Transverse colon (tissue), 3 donors: Measurements from ENCODE around the gene CHST13.

Experiments used
- EP300 ChIP-seq: sonication (generic); formaldehyde crosslinking; IDR thresholded peaks from one replicate; pipeline ENCODE4 v1.6.1; 2017; ENCODE audit warnings: antibody characterized with exemption, low read depth
- POLR2A ChIP-seq: fragments of 450-650 bp; IDR thresholded peaks from one replicate; pipeline ENCODE4 v1.6.1; 2016; ENCODE audit warnings: antibody characterized with exemption, mild to moderate bottlenecking, moderate library complexity
- TF ChIP-seq, protein P1 (sequence below), 5 experiments: fragments of 200-600 bp in 3 of 5; fragments of 450-650 bp in 2 of 5; sonication (generic) in 3 of 5; IDR thresholded peaks; 1 replicate in 2 of 5; 2 replicates in 3 of 5; pipeline ENCODE4 v1.5.1; 2016 to 2017; ENCODE audit warnings: antibody characterized with exemption in 5 of 5, inconsistent platforms in 3 of 5, mild to moderate bottlenecking in 2 of 5, moderate library complexity in 1 of 5

DNA sequence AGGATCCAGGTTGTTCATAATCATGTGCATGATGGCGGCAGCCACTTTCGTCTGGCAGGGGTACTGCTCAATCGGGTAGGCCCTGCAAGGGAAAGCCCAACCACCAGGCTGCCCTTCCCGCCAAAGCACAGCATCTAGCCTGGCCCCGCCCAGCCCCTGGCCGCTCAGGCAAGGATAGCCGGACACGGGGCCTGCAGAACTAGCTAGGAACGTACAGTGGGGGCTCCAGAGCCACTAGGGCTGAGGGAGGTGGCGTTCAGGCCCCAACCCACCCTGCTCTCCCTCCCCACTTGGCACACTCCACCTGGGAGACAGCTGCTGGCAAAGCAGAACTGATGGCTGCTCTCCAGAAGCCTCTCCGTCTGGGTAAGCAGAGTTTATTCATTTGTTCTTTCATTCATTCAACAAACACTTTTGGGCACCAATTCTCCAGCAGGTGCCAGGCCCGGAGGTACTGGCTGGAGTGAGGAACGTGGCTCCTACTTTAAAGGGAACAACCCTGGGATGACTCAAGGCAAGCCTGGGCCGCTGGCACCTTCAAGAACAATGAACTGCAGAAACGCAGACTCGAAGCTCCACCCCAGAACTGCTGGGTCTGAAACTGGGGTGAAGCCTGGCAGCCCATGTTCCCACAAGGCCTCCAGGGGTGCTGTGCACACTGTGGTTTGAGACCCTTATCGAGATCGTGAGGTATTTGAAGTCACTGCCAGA lies 14.2 kb upstream of the CHST13 start:
- TF ChIP-seq, protein P1, sequence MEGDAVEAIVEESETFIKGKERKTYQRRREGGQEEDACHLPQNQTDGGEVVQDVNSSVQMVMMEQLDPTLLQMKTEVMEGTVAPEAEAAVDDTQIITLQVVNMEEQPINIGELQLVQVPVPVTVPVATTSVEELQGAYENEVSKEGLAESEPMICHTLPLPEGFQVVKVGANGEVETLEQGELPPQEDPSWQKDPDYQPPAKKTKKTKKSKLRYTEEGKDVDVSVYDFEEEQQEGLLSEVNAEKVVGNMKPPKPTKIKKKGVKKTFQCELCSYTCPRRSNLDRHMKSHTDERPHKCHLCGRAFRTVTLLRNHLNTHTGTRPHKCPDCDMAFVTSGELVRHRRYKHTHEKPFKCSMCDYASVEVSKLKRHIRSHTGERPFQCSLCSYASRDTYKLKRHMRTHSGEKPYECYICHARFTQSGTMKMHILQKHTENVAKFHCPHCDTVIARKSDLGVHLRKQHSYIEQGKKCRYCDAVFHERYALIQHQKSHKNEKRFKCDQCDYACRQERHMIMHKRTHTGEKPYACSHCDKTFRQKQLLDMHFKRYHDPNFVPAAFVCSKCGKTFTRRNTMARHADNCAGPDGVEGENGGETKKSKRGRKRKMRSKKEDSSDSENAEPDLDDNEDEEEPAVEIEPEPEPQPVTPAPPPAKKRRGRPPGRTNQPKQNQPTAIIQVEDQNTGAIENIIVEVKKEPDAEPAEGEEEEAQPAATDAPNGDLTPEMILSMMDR (IDR thresholded peaks at IDR 0.05), result no peak
- TF ChIP-seq POLR2A, result no peak
- TF ChIP-seq EP300, result no peak
